ENCODE measurements around the gene CNNM4.
A peak's percentile ranks its signal among the peaks of the same experiment; 100 is the strongest.

The CNNM4 gene

GRCh38 chr2:96856776-96857666 lies 96.3 kb downstream of the CNNM4 start:
- DNase-seq (ENCODE audit: low read depth in 2 of 2, low spot score in 1 of 2): no peak

GRCh38 chr2:96857667-96858372 lies 97.1 kb downstream of the CNNM4 start, which contains the start of gene ANKRD39:
ANKRD39 (minus strand) TSS chr2:96858016; CDS start chr2:96857987, 29 bp downstream.
- DNase-seq (ENCODE audit: low read depth in 2 of 2, low spot score in 1 of 2): peak; percentile 94

- DNase-seq (ENCODE audit: low read depth in 2 of 2, low spot score in 1 of 2): no peak
These were observed 98.5 kb downstream of the CNNM4 start for GRCh38 chr2:96859099-96859649.

- DNase-seq (ENCODE audit: low read depth in 2 of 2, low spot score in 1 of 2): no peak
These were observed 99.0 kb downstream of the CNNM4 start for GRCh38 chr2:96859681-96860064.

- no peak for DNase-seq (ENCODE audit: low read depth in 2 of 2, low spot score in 1 of 2)
These were observed 99.6 kb downstream of the CNNM4 start for GRCh38 chr2:96860065-96861029.

- no peak for DNase-seq (ENCODE audit: low read depth in 2 of 2, low spot score in 1 of 2)
These were observed 100.4 kb downstream of the CNNM4 start for GRCh38 chr2:96861074-96861473.

Measured in stimulated activated CD8-positive, alpha-beta memory T cell treated with anti-CD3 and anti-CD28 coated beads, Interleukin-4, amount 100 ng/mL, for 4 hours (primary cell).